Ureter (tissue), 1 donor: Measurements from ENCODE around the gene HABP4. TPM values are rescaled to one million over a fixed set of nuclear protein-coding genes. Genes with fewer than 3 reads are reported as not detected.

ENCODE experiments used
- DNase-seq: peaks from one replicate; pipeline ENCODE4 v3.0.0-alpha.2; 2020; ENCODE audit warnings: low spot score
- total RNA-seq: library from RNA; stranded (reverse); gene quantifications from one replicate; pipeline ENCODE4 v1.2.4, GENCODE V29; 2023
- donor health status: DM: yes; HTN: yes; CAD: no.

HABP4 gene
- total RNA-seq, 1 donor from 2014 or later: 13.4 TPM

DNA sequence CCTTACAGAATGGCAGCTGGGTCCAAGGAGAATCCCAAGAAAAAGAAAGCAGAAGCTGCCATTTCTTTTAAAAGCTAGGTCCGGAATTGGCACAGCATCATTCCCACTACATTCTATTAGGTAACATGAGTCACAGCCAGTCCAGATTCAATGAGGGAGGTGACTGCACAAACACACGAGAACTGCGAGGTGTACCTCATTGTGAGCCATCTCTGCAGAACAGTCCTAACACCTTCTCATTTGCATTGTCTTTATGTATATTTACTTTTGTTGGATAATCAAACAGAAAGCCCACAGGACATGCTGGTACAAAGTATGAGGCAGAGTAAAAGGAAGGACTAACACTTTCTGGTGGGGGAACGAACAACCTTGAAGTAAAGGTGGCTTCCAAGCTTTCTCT, 14.6 kb upstream of the HABP4 start:
- no peak for DNase-seq

DNA sequence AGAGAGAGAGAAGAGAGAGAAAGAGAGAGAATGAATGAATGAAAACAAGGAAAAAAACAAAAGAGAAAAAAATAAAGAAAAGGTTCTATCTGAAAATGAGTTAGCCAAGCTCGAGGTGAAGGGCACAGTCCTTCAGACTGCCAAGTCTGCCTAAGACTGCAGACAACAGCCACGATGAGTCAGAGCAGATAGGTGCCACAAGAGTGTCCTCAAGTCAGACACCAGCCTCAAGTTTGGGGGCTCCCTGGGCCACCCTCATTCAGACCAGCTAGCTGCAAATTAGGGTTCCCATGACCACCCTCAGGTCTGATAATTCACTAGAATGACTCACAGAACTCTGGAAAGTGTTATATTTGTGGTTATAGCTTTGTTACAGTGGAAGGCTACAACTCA, 13.9 kb upstream of the HABP4 start:
- DNase-seq: no peak

DNA sequence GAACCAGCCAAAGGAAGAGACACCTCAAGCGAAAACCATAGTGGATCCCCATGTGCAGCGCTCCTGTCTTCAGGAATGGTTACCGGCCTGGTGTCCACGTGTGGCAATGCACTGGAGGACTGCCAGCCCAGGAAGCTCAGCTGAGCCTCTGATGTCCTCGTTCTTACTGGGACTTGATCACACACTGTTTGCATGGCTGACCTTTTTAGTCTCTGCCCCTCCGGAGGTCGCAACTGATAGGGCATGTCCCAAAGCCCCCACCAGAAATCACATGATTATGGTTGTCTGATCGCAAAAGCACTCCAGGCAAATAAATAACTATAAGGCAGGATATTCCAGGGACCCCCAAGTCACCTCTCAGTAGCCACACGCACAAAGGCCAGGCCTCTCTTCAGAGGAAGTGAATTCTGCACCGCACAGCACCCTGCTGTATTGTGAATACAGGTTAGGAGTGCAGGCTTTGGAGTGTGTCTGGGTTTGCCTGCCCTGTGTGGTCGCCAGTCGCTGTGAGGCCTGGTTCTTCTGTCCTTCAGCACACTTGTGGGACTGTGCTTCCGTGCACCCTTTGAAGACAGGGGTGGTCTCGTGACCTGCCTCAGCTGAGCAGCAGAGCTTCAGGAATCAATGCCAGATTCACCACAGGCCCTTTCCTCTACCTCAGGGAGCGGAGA, 13.4 kb upstream of the HABP4 start:
- DNase-seq: no peak

GRCh38 chr9:96437454-96437853, 12.5 kb upstream of the HABP4 start:
- no peak for DNase-seq

DNA sequence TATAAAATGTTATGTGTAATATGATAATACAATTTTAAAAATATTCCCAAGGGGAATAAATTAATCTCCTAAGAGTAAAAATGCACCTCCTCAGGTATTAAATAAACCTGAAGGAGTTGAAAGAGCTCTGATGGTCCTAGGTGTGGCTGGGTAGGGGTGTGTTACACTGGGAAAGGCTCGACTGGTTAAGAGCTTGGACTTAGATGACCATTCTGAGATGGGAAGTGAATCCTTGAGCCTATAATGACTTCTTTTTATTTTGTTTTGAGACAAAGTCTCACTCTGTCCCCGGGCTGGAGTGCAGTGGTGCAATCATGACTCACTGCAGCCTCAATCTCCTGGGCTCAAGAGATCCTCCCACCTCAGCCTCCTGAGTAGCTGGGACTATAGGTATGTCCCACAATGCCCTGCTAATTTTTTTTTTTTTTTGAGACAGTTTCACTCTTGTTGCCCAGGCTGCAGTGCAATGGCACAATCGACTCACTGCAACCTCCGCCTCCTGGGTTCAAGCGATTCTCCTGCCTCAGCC, 9.2 kb upstream of the HABP4 start:
- no peak for DNase-seq

DNA sequence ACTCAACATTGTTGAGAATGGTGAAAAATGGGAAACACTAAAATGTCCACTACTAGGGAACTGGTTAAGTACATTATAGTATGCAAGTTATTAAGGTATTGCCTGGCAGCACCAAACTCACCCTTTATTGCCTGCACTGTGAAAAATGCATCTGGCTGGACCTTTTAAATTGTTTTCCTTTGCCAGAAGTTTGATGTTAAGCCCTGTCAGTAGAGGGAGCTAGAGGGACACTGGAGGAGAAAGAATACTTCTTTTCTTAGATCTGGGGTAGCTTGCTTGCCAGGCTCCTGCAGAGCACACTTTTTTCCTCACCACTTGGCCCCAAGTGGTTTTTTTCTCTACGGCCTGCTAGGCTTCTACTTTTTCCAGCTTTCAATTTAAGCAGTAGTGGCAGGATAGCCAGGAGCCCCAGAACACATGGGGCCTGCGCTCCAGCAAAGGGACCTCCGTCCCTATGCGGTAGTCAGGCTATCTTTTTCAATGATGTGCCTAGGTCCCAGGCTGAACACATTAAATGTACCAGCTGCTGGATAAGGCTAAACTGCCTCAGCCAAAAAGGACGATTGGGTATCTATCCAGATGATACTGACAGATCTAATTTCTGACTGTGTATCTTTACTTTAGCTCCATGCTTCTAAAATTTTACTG, 8.0 kb upstream of the HABP4 start:
- no peak for DNase-seq

DNA sequence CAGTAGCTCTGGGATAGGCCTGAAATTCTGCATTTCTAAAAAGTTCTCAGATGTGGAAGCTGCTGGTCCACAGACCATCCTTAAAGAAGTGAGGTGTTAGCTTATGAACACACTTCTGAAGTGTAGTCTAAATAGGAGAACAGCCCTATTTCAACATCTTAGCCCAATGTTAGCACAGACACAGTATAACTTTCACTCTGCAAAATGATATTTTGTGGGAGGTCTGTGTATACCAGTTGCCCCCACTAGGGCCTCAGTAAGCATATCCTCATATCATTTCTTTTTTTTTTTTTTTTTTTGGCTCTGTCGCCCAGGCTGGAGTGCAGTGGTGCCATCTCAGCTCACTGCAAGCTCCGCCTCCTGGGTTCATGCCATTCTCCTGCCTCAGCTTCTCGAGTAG, 7.5 kb upstream of the HABP4 start:
- no peak for DNase-seq

DNA sequence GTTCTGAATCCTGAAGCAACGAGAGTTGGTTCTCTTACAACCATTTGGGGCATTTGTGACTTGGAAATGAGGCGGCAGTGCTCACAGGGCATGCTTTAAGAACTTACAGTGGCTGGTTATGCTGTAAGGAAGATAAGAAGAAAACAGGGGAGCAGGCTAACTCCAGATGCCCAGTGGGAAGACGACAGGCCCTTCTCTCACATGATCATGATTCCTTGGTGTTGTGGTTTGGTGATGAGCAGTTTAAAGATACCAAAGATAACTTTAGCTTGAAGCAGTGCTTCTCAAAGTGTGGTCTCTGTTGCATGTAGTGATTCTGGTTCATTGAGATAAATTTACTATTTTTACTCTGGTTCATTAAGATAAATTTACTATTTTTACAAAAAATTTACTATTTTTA, 2.6 kb upstream of the HABP4 start:
- no peak for DNase-seq

GRCh38 chr9:96448546-96449170, 1.3 kb upstream of the HABP4 start:
- no peak for DNase-seq

DNA sequence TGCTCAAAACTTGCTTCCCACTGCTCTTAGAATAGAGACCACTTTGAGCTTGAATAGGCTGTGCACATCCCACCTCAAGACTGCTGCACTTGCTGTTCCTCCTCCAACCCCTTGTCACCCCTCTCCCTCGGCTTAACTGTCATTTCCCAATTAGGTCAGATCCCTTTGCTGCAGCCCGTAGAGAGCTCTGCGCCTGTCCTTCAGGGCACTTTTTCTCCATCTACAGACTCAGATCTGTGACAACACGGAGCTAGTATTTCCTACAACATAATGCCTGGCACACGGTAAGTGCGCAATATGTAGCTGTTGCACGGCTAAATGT, 485 bp upstream of the HABP4 start:
- no peak for DNase-seq

DNA sequence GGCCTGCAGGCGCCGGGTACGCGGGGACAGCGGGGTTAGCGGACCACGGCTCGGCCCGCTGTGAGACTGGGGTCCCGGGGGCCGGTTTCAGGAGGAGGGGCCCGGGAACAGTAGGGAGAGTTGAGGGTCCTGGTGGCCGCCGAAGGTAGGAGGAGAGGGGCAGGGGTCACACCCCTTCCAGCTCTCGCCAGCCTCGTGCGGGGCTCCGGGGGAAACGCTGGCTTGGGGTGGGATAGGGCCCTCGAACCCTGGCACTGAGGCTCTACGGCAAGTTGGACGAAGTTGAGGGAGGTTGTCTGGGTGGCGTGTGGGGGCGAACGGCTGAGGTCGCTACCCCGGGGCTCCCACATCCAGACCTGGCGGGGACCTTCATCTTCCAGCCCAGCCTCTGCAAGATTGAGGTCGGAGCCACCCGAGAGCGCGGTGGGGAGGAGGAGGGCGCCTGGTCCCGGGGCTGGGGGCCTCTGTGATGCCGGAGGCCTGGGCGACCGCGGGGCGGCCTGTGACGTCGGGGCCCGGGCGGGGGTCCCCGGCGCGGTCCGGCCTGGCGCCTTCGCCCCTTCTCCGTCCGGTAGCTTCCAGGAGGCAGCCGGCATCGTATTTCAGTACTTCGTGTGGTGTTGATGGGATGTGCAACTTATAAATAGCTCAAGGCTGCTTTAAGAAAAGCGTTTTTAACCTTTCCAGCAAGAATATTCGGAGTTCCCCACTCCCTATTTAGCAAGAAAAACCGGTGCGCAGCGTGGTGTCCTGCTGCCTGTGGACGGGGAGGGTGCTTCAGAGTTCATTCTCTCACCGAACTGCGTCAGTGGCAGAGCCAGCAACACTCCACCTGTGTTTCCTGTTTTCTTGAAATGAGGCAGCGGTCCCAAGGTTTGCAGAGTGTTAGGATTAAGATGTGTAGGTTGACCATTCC, 902 bp downstream of the HABP4 start:
- peak; percentile 48 for DNase-seq

GRCh38 chr9:96453625-96454024, 3.7 kb downstream of the HABP4 start:
- no peak for DNase-seq

DNA sequence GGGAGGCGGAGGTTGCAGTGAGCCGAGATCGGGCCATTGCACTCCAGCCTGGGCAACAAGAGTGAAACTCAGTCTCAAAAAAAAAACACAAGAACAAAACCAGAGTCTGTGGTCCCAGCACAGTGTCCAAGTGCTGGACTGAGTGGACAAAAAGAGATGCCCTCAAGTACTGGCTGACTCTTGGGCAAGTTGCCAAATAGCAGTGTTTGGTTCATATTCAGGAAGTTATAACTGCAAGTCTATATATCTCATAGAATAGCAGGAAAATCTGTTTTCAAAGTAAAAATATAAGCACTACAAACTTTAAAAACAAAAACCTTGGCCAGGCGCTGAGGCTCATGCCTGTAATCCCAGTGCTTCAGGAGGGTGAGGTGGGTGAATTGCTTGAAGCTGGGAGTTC, 7.3 kb downstream of the HABP4 start:
- no peak for DNase-seq

DNA sequence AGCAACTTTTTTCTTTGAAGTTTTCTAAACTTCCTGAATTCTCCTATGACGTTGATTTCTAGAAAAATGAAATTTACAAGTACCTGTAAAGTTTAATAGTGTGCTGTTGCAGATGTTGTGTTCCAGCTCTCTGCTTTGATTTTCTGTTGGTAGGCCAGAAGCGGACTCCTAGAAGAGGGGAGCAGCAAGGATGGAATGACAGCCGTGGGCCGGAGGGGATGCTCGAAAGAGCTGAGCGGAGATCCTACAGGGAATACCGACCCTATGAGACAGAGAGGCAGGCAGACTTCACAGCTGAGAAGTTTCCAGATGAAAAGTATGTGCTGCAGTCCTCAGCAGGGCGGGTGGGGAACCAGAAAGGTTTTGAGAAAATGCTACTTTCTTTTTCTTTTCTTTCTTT, 8.3 kb downstream of the HABP4 start:
- DNase-seq: no peak

- DNase-seq: no peak
Observed at GRCh38 chr9:96459268-96460007, 9.5 kb downstream of the HABP4 start.

- no peak for DNase-seq
Observed at GRCh38 chr9:96460470-96460869, 10.5 kb downstream of the HABP4 start.

DNA sequence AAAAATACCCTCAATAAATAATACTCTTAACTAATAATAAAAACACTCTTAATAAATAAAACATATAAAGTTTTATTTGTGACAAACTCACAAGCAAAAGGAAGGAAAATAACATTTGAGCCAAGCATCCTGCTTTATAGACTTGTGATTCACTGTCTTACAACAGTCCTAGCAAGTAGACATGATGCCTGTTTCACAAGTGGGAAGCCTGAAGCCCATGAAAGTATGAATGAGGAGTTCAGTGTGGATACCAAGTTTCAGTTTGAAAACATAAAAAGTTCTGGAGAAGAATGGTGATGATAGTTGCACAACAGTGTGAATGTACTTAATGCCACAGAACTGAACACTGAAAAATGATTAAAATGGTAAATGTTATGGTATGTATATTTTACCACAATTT, 10.9 kb downstream of the HABP4 start:
- DNase-seq: no peak

DNA sequence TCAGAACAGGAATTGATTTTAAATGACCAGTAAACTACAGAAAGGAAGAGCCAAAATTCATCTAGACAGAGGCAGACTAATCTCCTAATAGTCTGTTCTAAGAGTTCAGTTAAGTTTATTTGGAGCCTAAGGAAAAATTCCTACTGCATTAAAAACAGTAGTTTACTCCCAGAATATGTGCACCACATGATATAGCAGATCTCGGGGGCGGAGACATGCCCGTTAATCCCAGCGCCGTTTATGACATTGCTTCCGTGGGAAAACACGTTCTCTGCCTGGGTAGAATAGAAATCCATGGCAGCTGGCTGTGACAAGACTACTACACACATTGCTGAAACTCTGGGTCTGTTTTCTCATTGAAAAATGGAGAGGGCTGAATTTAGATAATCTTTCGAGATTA, 11.4 kb downstream of the HABP4 start:
- DNase-seq: no peak

GRCh38 chr9:96462541-96462940, 12.6 kb downstream of the HABP4 start:
- DNase-seq: no peak

GRCh38 chr9:96464426-96464825, 14.5 kb downstream of the HABP4 start:
- DNase-seq: no peak

GRCh38 chr9:96467784-96468183, 17.8 kb downstream of the HABP4 start:
- DNase-seq: no peak

GRCh38 chr9:96476013-96476412, 26.0 kb downstream of the HABP4 start:
- DNase-seq: no peak
